ENCODE results near the gene MAPKAP1.

DNA sequence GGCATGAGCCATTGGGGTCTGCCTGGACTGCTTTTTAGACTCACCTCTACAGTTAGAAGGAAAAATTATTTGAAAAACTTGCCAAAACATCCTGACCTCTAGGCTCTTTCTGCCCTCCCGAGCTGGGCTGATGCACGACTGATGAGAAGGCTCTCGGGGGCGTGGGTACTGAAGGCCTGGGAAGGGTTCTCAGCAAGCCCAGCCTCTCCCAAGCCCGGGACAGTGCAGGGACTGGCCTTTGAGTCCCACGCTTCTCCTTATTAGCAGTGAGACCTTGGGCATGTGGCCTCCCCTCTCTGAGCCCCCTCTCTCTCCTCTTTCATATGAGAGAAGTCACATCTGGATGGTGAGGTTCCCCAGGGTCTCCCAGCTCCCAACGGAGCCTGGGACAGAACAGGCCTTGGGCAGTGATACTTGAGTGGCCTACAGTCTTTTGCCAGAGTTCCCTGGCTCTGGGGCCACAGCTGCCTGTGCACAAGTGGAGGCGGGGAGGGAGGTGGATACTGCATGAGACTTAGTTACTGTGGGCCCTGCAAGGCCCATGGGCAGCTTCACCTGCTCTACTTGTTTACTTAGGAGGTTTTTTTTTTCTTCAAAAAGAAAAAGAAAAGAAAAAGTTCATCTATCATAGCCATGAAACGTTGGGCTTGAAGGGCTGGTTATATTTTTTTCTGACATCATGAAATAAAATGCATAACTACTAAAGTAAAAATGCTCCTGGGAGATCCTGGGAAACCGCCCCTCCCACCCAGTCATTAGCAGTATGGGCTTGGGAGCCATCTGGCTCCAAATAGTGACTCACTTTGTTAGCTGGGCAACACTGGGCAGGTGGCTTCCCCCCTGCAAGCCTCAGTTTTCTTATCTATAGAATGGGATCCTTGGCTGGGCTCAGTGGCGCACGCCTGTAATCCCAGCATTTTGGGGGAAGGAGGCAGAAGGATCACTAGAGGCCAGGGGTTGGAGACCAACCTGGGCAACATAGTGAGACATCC, 306.0 kb downstream of the MAPKAP1 start:
- no peak for TF ChIP-seq POLR2A (IDR thresholded peaks at IDR 0.05)
- no peak for TF ChIP-seq CTCF (IDR thresholded peaks at IDR 0.05)
- TF ChIP-seq POLR2AphosphoS5 (IDR thresholded peaks at IDR 0.05), result no peak

Measured in suprapubic skin (tissue), 4 donors.